Activated gamma-delta T cell treated with anti-CD3 and anti-CD28 coated beads, Interleukin-2, amount 50 U/mL, for 16 hours (primary cell): ENCODE measurements around the gene CTBP1.
"Not testable (repeated sequence)": the region's sequence is repeated elsewhere in the genome, so short reads cannot be mapped to it uniquely, and the experiment has no call there.

Experiments used
- DNase-seq: peaks from one replicate; pipeline ENCODE4 v3.0.0-alpha.2; 2020; ENCODE audit warnings: low read depth

Gene CTBP1

GRCh38 chr4:1237981-1238675 is 10.8 kb downstream of the CTBP1 start:
- no peak for DNase-seq

GRCh38 chr4:1237261-1237660 is 11.7 kb downstream of the CTBP1 start:
- not testable (repeated sequence) for DNase-seq

- DNase-seq: not testable (repeated sequence)
Measured at GRCh38 chr4:1236836-1237235, 12.1 kb downstream of the CTBP1 start.

- no peak for DNase-seq
Measured at GRCh38 chr4:1236103-1236641, 12.8 kb downstream of the CTBP1 start.

- DNase-seq: no peak
Measured at GRCh38 chr4:1235381-1236102, 13.4 kb downstream of the CTBP1 start.

GRCh38 chr4:1234811-1235292 is 14.1 kb downstream of the CTBP1 start:
- DNase-seq: no peak

GRCh38 chr4:1234309-1234695 is 14.6 kb downstream of the CTBP1 start:
- no peak for DNase-seq

- DNase-seq: no peak
Measured at GRCh38 chr4:1233641-1234308, 15.2 kb downstream of the CTBP1 start.

GRCh38 chr4:1232661-1233621 is 16.0 kb downstream of the CTBP1 start:
- no peak for DNase-seq

- no peak for DNase-seq
Measured at GRCh38 chr4:1231637-1232360, 17.1 kb downstream of the CTBP1 start.

GRCh38 chr4:1230971-1231636 is 17.8 kb downstream of the CTBP1 start:
- no peak for DNase-seq

GRCh38 chr4:1230316-1230715 is 18.6 kb downstream of the CTBP1 start:
- DNase-seq: no peak

GRCh38 chr4:1229117-1229849 is 19.6 kb downstream of the CTBP1 start:
- DNase-seq: no peak

- no peak for DNase-seq
Measured at GRCh38 chr4:1227816-1228215, 21.1 kb downstream of the CTBP1 start.

- DNase-seq: no peak
Measured at GRCh38 chr4:1226598-1226997, 22.3 kb downstream of the CTBP1 start.

- no peak for DNase-seq
Measured at GRCh38 chr4:1226144-1226481, 22.8 kb downstream of the CTBP1 start.

- no peak for DNase-seq
Measured at GRCh38 chr4:1225272-1226143, 23.4 kb downstream of the CTBP1 start.
